Activated naive CD4-positive, alpha-beta T cell treated with anti-CD3 and anti-CD28 coated beads, Interleukin-2, amount 10 ng/mL, durations not matched to agents 7 days and 5 days (primary cell): ENCODE measurements around the gene AHCYL2.

Experiments
- CTCF ChIA-PET: fragments of 350-600 bp; sonication (Branson Sonifier 250); formaldehyde crosslinking; loops from one replicate; lab custom pipeline; 2021; ENCODE audit warnings: antibody characterized with exemption; lab: Charles Lee
- DNase-seq: peaks from one replicate; pipeline ENCODE4 v3.0.0-alpha.2; 2020
- H3K27ac Mint-ChIP-seq: one replicate; pipeline ENCODE4 v1.8.0; 2021; ENCODE audit warnings: mild to moderate bottlenecking, moderate library complexity, mixed read lengths
- H3K27me3 Mint-ChIP-seq: one replicate; pipeline ENCODE4 v1.8.0; 2021; ENCODE audit warnings: mild to moderate bottlenecking, mixed read lengths
- H3K36me3 Mint-ChIP-seq: one replicate; pipeline ENCODE4 v1.8.0; 2021; ENCODE audit warnings: mixed read lengths
- H3K4me1 Mint-ChIP-seq: one replicate; pipeline ENCODE4 v1.8.0; 2021; ENCODE audit warnings: mixed read lengths
- H3K4me3 Mint-ChIP-seq: one replicate; pipeline ENCODE4 v1.8.0; 2021; ENCODE audit warnings: mild to moderate bottlenecking, moderate library complexity, mixed read lengths
- H3K9me3 Mint-ChIP-seq: one replicate; pipeline ENCODE4 v1.8.0; 2021; ENCODE audit warnings: mixed read lengths

AHCYL2 gene

DNA sequence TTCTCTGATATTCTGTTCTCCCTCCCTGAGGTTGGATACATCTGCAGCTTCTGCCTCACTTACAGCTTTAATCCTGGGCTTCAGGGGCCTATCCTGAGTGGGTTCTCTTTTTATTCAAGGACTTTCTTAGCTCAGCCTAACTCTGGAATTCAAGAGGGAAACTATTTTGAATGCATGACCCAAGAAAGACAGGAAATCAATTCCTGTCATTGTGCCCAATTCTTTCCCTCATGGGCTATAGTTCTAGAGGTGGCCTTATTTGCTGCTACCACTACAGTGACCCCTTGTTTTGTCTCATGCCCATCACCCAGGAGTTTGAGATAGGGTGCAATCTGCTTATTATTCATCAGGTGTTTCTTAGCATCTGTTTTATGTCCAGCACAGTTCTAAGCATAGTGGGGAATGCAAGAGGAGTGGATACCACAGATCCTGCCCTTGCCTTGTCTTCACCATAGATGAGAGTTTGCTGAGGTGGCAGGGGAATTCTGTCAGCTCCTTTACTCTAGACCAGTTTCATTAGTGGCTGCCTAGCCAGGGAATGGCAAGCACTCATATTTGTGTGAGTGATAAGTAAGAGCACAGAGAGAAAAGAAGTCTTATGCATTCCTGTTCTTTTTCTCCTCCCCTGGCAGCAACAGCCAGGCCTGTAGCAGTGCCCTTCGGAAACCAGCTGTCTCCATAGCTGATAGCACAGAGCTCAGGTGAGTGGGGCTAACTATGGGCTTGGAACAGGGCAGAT lies 228.8 kb downstream of the AHCYL2 start:
- DNase-seq: no peak
- peaks cover 5% of the 10 kb centered on the region for H3K9me3 Mint-ChIP-seq
- no peaks in the 10 kb centered on the region for H3K4me1 Mint-ChIP-seq
- peaks cover 31% of the 10 kb centered on the region for H3K36me3 Mint-ChIP-seq
- CTCF ChIA-PET: interaction anchor here (0.9 to 1.5 kb wide), 3 partner anchors 18 to 86 kb away, joined by 3 to 4 read pairs (median 4); no protein-coding TSS in a partner anchor
- no peak overlapping the region for H3K4me3 Mint-ChIP-seq
- H3K27me3 Mint-ChIP-seq: no peaks in the 10 kb centered on the region
- H3K27ac Mint-ChIP-seq: no peak overlapping the region

DNA sequence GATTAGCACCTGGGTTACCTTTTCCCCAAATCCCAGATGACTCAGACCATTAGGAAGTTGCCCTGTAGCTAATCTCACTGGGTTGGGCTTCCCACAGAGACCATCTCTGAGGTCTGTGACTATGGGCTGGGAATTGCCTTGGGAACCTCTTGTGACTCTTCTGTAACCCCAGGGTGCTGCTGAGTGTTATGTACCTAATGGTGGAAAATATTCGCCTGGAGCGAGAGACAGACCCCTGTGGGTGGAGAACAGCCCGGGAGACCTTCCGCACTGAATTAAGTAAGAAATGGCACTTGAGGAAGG lies 229.4 kb downstream of the AHCYL2 start:
- Mint-ChIP-seq H3K27me3 (no peaks in the 10 kb centered on the region), H3K36me3 (peaks cover 26% of the 10 kb centered on the region), H3K27ac (no peak overlapping the region), H3K9me3 (peaks cover 1% of the 10 kb centered on the region), H3K4me1 (no peaks in the 10 kb centered on the region), H3K4me3 (no peak overlapping the region)
- CTCF ChIA-PET: interaction anchor here (1.3 to 1.5 kb wide), 2 partner anchors 17 to 86 kb away, joined by 4 read pairs; no protein-coding TSS in a partner anchor
- DNase-seq: no peak

DNA sequence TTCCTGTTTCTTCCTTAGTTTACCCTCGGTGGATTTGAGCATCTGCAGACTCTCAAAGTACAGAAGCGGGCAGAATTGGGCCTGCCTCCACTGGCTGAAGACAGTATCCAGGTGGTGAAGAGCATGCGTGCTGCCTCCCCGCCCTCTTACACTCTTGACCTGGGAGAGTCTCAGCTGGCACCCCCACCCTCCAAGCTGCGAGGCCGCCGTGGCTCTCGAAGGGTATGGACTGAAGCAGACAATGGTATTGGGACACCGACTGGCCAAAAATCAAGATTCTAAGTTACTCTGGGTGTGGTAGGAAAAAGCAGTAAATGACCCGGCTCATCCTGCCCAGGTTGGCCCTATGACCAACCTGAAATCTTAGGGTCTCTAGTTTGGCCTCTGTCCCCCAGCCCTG lies 231.6 kb downstream of the AHCYL2 start:
- no peak overlapping the region for H3K27ac Mint-ChIP-seq
- no peak overlapping the region for H3K4me3 Mint-ChIP-seq
- CTCF ChIA-PET: no interaction called here
- no peaks in the 10 kb centered on the region for H3K4me1 Mint-ChIP-seq
- peaks cover 14% of the 10 kb centered on the region for H3K36me3 Mint-ChIP-seq
- no peak for DNase-seq
- H3K9me3 Mint-ChIP-seq: no peaks in the 10 kb centered on the region
- no peaks in the 10 kb centered on the region for H3K27me3 Mint-ChIP-seq

DNA sequence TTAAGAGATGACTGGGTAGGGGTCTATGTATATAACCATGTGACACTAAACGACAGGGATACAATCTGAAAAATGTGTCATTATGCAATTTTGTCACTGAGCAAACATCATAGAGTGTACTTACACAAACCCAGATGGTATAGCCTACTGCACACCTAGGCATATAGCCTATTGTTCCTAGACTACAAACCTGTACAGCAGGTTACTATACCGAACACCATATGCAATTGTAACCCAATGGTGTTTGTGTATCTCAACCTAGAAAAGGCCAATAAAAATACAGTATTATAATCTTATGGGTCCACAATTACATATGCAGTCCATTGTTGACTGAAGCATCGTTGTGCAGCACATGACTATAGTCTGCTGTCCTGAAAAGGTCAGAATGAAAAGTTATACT lies 232.3 kb downstream of the AHCYL2 start:
- Mint-ChIP-seq H3K27ac (no peak overlapping the region), H3K4me3 (no peak overlapping the region), H3K36me3 (peaks cover 14% of the 10 kb centered on the region), H3K9me3 (no peaks in the 10 kb centered on the region), H3K4me1 (no peaks in the 10 kb centered on the region), H3K27me3 (no peaks in the 10 kb centered on the region)
- CTCF ChIA-PET: no interaction called here
- no peak for DNase-seq

DNA sequence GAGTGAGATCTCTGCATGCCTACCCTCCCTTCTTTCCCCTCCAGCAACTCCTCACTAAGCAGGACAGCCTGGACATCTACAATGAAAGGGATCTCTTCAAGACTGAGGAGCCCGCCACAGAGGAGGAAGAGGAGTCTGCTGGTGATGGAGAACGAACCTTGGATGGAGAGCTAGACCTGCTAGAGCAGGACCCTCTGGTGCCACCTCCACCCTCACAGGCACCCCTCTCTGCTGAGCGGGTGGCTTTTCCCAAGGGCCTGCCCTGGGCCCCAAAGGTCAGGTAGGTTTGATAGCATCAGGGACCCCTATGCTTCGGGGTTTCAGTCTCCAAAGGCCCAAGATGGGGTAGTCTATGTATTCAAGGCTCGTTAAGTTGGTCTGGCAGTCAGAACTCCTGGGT lies 233.3 kb downstream of the AHCYL2 start:
- no peaks in the 10 kb centered on the region for H3K27me3 Mint-ChIP-seq
- DNase-seq: no peak
- no peaks in the 10 kb centered on the region for H3K9me3 Mint-ChIP-seq
- H3K27ac Mint-ChIP-seq: no peak overlapping the region
- H3K36me3 Mint-ChIP-seq: peaks cover 14% of the 10 kb centered on the region
- CTCF ChIA-PET: no interaction called here
- no peaks in the 10 kb centered on the region for H3K4me1 Mint-ChIP-seq
- no peak overlapping the region for H3K4me3 Mint-ChIP-seq

DNA sequence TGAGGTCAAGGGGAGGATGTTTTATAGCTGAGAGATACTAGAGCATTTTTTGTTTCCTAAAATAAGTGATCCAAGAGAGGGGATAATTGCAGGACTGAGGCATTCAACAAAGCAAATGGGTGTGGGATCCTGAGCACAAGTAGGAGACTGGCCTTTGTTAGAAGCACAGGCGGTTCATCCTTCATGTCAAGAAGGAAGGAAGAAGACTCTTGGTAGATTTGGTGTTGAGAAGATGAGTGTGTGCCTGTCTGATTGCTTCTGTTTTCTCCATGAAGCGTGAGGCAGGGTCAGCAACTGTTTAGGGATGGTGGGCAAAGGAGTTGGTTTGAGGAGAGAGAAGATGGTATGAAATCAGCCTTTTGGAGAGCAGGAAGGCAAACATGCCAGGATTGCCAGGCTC lies 237.0 kb downstream of the AHCYL2 start:
- H3K27me3 Mint-ChIP-seq: no peaks in the 10 kb centered on the region
- H3K27ac Mint-ChIP-seq: no peak overlapping the region
- no peak for DNase-seq
- no peaks in the 10 kb centered on the region for H3K9me3 Mint-ChIP-seq
- no peak overlapping the region for H3K4me3 Mint-ChIP-seq
- H3K4me1 Mint-ChIP-seq: no peaks in the 10 kb centered on the region
- peaks cover 4% of the 10 kb centered on the region for H3K36me3 Mint-ChIP-seq
- CTCF ChIA-PET: interaction anchor here (1.0 to 1.5 kb wide), 3 partner anchors 10 to 119 kb away, joined by 3 to 5 read pairs (median 3); no protein-coding TSS in a partner anchor

DNA sequence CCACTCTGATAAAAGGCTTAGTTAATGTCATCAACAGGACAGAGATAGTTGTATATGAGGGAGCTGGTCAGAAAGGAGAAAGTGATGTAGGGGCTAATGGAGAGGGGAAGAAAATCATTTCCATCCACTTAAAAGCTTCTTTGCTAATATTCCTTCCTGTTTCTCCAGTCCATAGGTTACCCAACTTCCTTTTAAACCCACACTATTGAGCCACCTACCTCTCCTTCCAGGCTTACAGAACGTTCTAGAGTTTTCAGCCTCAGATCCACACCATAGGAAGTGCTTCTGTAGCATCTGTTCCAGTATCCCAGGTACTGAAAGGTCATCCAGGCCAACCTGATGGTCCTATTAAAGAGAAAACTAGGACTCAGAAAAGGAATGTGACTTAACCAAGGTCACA lies 237.6 kb downstream of the AHCYL2 start:
- no peak overlapping the region for H3K4me3 Mint-ChIP-seq
- DNase-seq: no peak
- no peaks in the 10 kb centered on the region for H3K27me3 Mint-ChIP-seq
- no peaks in the 10 kb centered on the region for H3K4me1 Mint-ChIP-seq
- CTCF ChIA-PET: interaction anchor here (1.0 to 1.8 kb wide), 4 partner anchors 9 to 95 kb away, joined by 3 to 6 read pairs (median 4); no protein-coding TSS in a partner anchor
- H3K9me3 Mint-ChIP-seq: no peaks in the 10 kb centered on the region
- H3K36me3 Mint-ChIP-seq: peaks cover 4% of the 10 kb centered on the region
- no peak overlapping the region for H3K27ac Mint-ChIP-seq

DNA sequence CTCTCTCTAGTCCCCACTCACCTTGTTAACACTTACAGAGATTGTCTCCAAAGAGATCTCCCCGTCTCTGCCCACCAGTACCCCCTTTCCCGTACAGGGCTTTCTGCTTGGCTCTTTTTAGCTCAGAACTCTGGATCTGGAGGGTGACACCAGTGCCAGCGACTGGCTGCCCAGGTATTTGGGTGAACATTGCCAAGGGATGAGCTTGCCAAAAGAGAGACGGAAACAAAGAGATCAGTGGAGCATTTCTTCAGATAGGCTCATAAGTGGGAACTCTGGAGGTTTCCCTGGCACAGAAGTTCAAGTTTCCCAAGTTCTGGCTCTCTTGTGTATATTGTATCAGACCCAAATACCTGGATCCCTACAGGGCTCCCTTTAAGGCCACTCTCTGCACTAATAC lies 239.4 kb downstream of the AHCYL2 start:
- no peak overlapping the region for H3K27ac Mint-ChIP-seq
- CTCF ChIA-PET: interaction anchor here (1.0 to 1.6 kb wide), 4 partner anchors 62 to 121 kb away, joined by 3 to 5 read pairs (median 4); no protein-coding TSS in a partner anchor
- no peak for DNase-seq
- no peaks in the 10 kb centered on the region for H3K9me3 Mint-ChIP-seq
- H3K4me3 Mint-ChIP-seq: no peak overlapping the region
- peaks cover 10% of the 10 kb centered on the region for H3K4me1 Mint-ChIP-seq
- no peaks in the 10 kb centered on the region for H3K27me3 Mint-ChIP-seq
- peaks cover 3% of the 10 kb centered on the region for H3K36me3 Mint-ChIP-seq

DNA sequence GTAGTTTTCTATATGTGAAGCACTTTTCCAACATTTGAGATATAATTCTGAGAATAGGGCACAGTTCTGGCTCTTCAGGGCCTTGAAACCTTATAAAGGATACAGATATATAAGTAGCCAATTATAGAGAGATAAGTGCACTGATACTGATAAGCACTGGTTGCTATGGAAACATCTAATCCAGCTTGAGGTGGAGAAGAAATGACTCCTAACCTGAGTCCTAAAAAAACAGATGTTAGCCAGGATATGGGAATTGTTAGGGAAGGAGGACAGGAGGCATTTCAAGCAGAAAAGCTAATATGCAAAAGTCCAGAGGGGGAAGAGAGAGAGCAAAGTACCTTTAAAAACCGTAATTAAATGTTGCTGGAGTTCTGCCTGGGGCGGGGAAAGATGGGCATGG lies 240.2 kb downstream of the AHCYL2 start:
- H3K27ac Mint-ChIP-seq: no peak overlapping the region
- CTCF ChIA-PET: interaction anchor here (0.6 to 1.6 kb wide), 5 partner anchors 63 to 183 kb away, joined by 3 to 5 read pairs (median 3); no protein-coding TSS in a partner anchor
- H3K4me3 Mint-ChIP-seq: no peak overlapping the region
- no peaks in the 10 kb centered on the region for H3K27me3 Mint-ChIP-seq
- peaks cover 10% of the 10 kb centered on the region for H3K4me1 Mint-ChIP-seq
- H3K36me3 Mint-ChIP-seq: peaks cover 3% of the 10 kb centered on the region
- no peak for DNase-seq
- H3K9me3 Mint-ChIP-seq: no peaks in the 10 kb centered on the region

DNA sequence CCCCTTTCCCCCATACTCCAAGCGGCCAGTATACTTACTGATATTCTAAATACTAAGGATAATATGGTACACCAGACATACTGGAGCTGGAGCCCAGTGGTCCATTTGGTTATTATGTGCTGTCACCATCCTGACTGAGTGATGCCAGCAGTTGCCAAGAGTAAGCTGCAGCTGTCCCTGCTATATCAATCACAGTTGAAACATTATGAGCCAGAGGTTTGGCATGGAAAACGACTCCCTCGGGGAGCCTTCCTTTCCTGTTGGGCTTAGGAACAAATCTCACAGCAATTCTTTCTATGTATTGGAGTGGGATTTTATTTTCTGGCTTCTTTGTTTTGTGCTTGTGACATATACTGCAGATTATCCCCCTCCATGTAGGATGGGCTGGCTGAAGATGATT lies 242.0 kb downstream of the AHCYL2 start:
- H3K4me3 Mint-ChIP-seq: no peak overlapping the region
- H3K36me3 Mint-ChIP-seq: peaks cover 3% of the 10 kb centered on the region
- no peak overlapping the region for H3K27ac Mint-ChIP-seq
- no peaks in the 10 kb centered on the region for H3K27me3 Mint-ChIP-seq
- no peak for DNase-seq
- peaks cover 10% of the 10 kb centered on the region for H3K4me1 Mint-ChIP-seq
- no peaks in the 10 kb centered on the region for H3K9me3 Mint-ChIP-seq
- CTCF ChIA-PET: no interaction called here

DNA sequence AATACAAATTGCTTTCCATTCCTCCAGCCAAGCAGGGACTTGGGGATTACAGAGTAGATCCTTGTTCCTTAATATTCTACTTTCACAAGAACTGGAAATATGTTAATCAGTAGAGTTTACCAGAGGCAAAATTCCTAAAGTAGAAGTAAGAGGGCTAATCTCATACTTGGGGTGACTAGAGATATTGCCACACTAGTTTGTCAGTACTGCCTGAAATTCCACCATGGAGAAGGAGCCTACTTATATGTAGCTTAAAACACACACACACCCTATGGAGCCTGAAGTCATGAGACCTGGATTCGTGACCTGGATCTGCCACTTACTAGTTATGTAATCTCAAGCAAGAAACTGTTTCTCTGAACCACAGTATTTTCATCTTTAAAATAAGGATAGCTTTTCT lies 243.3 kb downstream of the AHCYL2 start:
- no peak for DNase-seq
- Mint-ChIP-seq H3K4me3 (no peak overlapping the region), H3K36me3 (peaks cover 3% of the 10 kb centered on the region), H3K27ac (no peak overlapping the region), H3K9me3 (no peaks in the 10 kb centered on the region), H3K4me1 (peaks cover 10% of the 10 kb centered on the region), H3K27me3 (no peaks in the 10 kb centered on the region)
- CTCF ChIA-PET: interaction anchor here (0.6 to 7.7 kb wide), 5 partner anchors 92 to 498 kb away, joined by 3 to 133 read pairs (median 11); no protein-coding TSS in a partner anchor

DNA sequence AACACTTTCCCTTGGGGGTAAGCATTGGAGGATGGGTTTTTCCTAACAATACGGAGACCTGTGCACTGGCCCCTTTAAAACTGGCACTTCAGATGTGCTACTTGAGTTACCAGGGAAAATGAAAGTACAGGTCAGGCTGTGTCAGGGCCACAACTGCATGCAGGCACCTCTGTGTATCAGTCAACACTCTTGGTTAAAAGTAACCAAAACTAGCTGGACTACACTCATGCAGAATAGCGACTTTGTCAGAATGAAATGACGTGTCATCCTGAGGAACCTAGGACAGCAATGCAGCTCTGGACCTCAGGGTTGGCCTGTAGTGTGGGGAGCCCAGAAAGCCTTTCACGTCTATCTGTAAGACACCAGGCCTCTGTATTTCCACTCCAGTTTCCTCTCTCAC lies 243.7 kb downstream of the AHCYL2 start:
- peaks cover 3% of the 10 kb centered on the region for H3K36me3 Mint-ChIP-seq
- no peaks in the 10 kb centered on the region for H3K27me3 Mint-ChIP-seq
- peaks cover 10% of the 10 kb centered on the region for H3K4me1 Mint-ChIP-seq
- peak overlapping the region; percentile 56 for H3K27ac Mint-ChIP-seq
- no peak for DNase-seq
- no peaks in the 10 kb centered on the region for H3K9me3 Mint-ChIP-seq
- CTCF ChIA-PET: interaction anchor here (0.6 to 7.7 kb wide), 8 partner anchors 39 to 498 kb away, joined by 3 to 133 read pairs (median 6); no protein-coding TSS in a partner anchor
- H3K4me3 Mint-ChIP-seq: no peak overlapping the region

DNA sequence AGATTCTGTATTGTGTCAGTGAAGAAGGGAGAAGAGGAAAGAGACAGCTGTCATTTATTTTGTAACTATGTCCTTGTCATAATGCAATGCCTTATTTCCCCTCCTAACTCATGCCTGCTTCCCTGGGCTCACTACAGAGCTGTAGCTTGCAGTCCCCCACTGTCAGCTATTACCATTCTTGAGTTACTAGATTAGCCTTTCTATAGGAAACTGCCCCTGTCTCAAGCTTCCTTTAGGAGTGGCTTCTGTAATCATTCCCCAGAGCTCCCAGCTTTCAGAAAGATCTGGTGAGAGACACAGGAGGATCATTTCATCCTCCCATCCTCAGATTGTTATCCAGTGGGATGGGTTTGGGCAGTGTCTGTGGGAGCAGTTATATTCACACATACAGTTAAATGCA lies 245.1 kb downstream of the AHCYL2 start:
- Mint-ChIP-seq H3K4me3 (no peak overlapping the region), H3K9me3 (no peaks in the 10 kb centered on the region), H3K27ac (no peak overlapping the region), H3K4me1 (peaks cover 10% of the 10 kb centered on the region), H3K36me3 (peaks cover 2% of the 10 kb centered on the region), H3K27me3 (no peaks in the 10 kb centered on the region)
- DNase-seq: no peak
- CTCF ChIA-PET: interaction anchor here (0.9 to 7.7 kb wide), 7 partner anchors 16 to 251 kb away, joined by 4 to 133 read pairs (median 11); no protein-coding TSS in a partner anchor

DNA sequence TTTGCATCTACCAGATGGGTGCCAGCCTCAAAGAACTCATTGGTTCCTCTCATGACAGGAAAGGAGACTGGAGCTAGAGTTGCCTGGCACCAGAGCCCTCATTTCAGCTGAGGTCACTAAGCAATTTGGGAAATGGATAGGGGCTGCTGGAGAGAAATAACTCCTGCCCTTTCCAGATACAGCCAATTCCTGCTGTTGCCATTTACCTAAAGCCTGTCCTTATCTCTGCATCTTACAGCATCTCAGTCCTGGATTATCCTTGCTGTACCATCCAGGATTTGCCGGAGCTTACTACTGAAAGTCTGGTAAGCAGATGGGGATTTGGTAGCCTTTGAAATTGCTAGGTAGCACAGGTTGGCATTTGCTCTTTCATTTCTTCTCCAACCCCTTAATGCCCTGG lies 245.6 kb downstream of the AHCYL2 start:
- Mint-ChIP-seq H3K4me1 (peaks cover 10% of the 10 kb centered on the region), H3K36me3 (peaks cover 4% of the 10 kb centered on the region)

More for the DNA sequence above, 245.6 kb downstream of the AHCYL2 start:
- CTCF ChIA-PET: interaction anchor here (0.7 to 7.7 kb wide), 8 partner anchors 27 to 252 kb away, joined by 3 to 133 read pairs (median 10); no protein-coding TSS in a partner anchor
- Mint-ChIP-seq H3K27me3 (no peaks in the 10 kb centered on the region), H3K27ac (no peak overlapping the region), H3K4me3 (no peak overlapping the region), H3K9me3 (no peaks in the 10 kb centered on the region)
- DNase-seq: no peak
